NCI-H1694 (cell line): ENCODE measurements around the gene UCN3.
"Not testable (repeated sequence)": the region's sequence is repeated elsewhere in the genome, so short reads cannot be mapped to it uniquely, and the experiment has no call there.

Experiments used
- DNase-seq: peaks from one replicate; lab custom pipeline; 2025; lab: John Stamatoyannopoulos, UW

UCN3 gene

GRCh38 chr10:5369362-5370158, 4.8 kb downstream of the UCN3 start:
- no peak for DNase-seq

DNA sequence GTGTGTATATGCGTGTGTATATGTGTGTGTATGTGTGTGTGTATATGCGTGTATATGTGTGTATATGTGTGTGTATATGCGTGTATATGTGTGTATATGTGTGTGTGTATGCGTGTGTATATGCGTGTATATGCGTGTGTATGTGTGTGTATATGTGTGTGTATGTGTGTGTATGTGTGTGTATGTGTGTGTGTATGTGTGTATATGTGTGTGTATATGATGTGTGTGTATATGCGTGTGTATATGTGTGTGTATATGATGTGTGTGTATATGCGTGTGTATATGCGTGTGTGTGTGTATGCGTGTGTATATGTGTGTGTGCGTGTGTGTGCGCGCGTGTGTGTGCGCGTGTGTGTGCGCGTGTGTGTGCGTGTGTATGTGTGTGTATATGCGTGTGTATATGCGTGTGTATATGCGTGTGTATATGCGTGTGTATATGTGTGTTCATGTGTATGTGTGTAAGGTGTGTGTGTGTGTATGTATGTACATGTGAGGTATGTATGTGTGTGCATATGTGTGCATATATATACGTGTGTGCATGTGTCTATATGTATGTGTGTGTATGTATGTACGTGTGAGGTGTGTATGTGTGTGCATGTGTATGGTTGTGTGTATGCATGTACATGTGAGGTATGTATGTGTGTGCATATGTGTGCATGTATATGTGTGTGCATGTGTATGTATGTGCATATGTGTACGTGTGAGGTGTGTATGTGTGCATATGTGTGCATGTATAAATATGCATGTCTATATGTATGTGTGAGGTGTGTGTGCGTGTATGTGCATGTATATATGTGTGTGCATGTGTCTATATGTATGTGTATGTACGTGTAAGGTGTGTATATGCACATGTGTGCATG, 6.0 kb downstream of the UCN3 start:
- no peak for DNase-seq

DNA sequence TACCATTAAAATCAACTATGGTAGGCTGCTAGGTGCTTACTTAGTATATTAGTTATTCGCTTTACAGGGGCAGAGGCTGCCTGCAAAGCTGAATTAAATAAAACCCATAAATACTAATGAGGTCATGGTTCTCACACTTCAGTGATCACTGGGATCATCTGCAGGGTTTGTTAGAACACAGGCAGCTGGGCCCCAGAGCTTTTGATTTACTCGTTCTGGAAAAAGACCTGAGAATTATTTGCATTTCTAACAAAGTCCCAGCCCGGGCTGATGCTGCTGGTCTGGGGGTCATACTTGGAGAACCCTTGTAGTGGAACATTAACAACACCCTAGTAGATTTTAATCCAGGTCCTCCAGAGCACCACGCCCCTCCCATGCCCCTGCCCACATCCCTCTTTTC, 8.5 kb downstream of the UCN3 start:
- DNase-seq, result no peak

DNA sequence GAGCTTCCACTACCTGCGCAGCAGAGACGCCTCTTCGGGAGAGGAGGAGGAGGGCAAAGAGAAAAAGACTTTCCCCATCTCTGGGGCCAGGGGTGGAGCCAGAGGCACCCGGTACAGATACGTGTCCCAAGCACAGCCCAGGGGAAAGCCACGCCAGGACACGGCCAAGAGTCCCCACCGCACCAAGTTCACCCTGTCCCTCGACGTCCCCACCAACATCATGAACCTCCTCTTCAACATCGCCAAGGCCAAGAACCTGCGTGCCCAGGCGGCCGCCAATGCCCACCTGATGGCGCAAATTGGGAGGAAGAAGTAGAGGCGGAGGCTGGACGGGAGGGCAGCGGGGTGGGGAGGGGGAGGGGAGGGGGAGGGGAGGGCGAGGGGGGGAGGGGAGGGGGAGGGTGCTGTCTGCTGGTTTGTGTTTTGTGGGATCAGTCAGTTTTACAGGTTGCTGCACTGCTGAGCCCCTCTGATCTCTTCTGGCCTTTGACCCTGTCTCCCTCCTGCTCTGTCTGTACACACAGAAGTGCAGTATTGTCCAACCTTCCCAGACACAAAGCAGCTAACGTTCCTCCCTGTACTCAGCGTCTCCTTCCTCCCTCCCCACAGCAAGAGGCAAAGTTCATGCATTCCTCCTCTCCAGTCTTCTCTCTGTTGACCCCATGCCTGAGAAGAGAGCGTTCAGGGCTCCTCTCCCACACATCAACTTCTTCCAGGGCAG, 9.3 kb downstream of the UCN3 start:
- DNase-seq, result no peak

DNA sequence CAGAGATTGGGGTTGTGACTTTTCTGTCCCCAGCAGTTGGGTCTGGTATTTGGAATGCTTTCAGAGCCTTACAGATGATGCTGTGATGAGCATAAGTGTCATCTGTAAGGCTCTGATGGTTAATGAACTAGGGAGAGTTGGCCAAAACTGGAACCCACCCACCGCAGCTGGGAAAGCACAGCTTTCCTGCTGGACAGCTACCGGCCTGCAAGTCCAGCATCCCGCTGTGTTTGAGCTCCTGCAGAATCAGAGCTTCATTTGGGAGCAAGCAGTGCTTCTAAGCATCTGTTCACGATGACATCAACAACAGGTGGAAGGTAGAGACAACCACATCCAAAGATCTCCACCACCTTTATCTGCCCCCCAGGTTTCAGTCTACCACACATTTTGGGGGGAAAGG, 11.7 kb downstream of the UCN3 start:
- no peak for DNase-seq

DNA sequence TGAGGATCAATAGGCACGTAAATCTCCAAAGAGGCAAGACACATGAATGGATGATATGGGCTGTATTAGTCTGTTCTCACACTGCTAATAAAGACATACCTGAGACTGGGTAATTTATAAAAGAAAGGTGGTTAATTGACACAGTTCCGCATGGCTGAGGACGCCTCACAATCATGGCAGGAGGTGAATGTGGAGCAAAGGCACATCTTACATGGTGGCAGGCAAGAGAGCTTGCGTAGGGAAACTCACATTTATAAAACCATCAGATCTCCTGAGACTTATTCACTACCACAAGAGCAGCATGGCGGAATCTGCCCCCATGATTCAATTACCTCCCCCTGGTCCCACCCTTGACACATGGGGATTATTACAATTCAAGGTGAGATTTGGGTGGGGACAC, 14.4 kb downstream of the UCN3 start:
- not testable (repeated sequence) for DNase-seq

GRCh38 chr10:5380395-5380794, 15.6 kb downstream of the UCN3 start:
- DNase-seq, result not testable (repeated sequence)

GRCh38 chr10:5381187-5381586, 16.4 kb downstream of the UCN3 start:
- no peak for DNase-seq

- no peak for DNase-seq
These were observed 20.5 kb downstream of the UCN3 start for GRCh38 chr10:5385224-5385623.

GRCh38 chr10:5387169-5387568, 22.4 kb downstream of the UCN3 start:
- DNase-seq, result no peak

DNA sequence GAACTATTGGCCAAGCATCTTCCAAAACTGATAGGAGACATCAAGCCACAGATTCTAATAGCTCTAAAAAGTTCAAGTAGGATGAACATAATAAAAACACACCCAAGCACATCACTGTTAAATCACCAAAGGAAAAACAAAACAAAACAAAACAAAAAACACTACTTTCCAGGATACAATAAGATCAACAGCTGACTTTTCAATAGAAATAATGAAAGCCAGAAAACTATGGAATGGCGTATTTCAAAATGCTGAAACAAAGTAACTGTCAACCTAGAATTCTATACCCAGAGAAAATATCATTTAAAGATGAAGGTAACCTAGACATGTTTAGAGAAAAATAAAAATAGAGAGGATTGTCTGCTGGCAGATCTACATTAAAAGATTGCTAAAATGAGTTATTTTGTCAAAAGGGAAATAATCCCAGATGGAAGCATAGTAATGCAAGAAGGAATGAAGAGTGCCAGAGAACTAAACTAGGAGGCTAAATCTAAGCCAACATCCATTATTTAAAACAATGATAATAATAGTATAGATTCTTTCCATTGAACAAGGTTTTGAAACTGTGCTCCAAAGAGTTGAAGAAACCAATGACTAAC, 25.9 kb downstream of the UCN3 start:
- DNase-seq, result no peak

DNA sequence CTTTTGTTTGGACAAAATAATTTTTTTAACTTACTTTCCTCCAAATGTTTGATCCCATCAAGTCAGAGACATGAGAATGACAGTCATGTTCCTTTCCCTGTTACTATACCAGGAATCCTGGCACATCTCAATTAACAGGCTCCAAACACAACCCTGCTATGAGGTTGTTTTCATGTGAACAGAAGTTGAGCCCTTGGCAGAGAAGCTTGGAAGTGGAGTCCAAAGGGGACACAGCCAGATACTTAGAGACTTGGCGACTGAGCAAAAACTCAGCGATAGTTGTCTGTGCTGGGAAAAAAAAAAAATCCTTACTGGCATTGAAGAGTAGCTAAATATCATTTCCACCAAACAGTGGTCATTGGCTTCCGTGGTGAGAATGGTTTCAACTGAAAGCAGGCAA, 27.0 kb downstream of the UCN3 start:
- DNase-seq, result no peak

DNA sequence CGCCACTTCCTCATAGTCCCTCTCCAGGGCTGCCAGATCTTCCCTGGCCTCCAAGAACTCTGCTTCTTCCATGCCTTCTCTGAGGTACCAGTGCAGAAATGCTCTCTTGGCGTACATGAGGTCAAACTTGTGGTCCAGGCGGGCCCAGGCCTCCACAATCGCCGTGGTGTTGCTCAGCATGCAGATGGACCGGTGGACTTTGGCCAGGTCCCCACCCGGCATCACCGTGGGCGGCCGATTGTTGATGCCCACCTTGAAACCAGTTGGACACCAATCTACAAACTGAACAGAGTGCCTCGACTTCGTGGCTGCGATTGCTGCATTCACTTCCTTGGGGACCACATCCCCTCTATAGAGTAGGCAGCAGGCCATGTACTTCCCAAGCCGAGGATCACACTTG, 28.8 kb downstream of the UCN3 start:
- DNase-seq, result no peak

DNA sequence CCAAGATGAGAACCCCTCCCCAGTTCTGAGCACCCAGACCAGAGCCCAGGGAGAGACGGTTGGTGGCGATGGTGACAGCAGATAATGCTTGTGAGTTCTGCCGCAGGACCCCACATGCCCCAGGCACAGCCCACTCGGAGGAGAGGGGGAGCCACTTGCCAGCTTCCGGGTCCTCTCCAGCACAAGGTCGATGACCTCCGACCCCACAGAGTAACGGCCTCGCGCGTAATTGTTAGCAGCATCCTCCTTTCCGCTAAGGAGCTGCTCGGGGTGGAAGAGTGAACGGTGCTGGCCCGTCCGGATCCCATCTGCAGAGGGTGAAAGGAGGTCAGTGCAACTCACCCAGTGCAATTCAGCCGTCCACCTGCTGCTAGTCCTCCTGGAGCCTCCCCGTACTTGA, 30.4 kb downstream of the UCN3 start:
- DNase-seq, result no peak

GRCh38 chr10:5396556-5397300, 32.0 kb downstream of the UCN3 start:
- no peak for DNase-seq

DNA sequence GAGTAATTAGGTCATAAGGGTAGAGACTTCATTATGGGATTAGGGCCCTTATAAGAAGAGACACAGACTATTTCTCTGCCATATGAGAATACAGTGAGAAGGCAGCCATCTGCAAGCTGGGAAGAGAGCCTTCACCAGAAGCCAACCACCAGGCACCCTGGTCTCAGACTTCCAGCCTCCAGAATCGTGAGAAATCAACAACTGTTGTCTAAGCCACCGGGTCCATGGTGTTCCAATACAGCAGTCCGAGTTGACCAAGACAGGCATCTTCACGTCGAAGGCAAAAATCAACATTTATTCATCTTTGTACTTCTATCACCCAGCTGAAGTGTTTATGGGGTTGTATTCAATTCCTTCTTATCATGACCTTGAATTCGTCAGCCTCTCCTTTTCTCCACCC, 34.6 kb downstream of the UCN3 start:
- no peak for DNase-seq

- no peak for DNase-seq
These were observed 35.9 kb downstream of the UCN3 start for GRCh38 chr10:5400468-5401240.

GRCh38 chr10:5402798-5403197, 38.0 kb downstream of the UCN3 start:
- DNase-seq, result no peak

DNA sequence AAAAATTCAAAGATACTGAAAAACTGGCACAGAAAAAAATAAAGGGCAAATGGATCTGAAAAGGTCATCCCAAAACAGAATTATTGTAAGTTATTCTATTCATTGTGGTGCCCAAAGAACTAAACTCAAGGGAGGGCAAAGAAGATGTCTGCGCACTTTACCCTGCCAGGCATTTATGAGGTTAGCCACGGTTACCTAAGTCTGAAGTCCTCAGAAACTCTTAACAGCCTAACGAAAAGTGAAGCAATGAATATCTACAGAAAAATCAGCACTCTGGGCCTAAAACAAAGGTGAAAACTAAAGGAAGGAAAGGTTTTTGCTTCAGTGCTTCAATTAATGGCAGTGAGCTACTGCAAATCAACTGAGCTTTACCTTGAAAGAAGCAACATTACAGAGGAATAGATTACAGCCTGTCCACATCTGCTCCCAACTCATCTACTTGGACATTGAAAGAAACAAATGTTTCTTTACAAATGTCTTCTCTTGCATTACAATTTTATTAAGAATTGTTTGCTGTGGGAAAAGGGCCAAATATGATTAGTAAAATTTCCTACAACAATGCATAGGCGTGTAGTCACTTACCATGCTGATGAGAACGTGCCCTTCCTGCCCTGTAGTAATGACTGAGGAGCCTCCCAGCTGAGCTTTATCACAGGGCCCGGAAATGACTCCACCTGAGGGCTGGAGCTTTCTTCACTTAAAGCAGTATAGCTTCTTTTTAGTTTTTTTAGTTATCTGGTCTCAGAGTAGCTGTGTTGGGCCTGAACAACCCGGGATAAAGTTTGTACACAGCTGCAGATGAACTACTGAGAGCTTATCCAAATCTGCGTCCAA, 39.7 kb downstream of the UCN3 start, which contains the start of gene TUBAL3:
TSS of gene TUBAL3 (minus strand) at position 621 of the 834 bp plus-strand sequence. CDS start at position 585, 36 bp downstream.
- DNase-seq, result no peak

DNA sequence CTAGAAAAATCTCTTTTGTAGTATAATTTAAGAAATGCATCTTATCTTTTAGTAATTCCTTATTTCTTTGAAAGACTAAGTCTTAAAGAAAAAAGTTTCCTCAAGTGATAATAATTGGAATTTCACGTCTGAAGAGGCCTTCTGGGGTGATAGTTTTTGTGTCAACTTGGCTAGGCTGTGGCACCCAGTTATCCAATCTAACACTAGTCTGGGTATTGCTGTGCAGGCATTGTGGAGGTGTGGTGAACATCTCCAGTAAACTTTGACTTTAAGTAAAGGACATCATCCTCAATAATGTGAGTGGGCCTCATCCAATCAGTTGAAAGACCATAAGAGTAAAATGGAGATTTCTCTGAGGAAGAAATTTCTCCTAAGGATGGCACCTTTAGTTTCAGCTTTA, 42.2 kb downstream of the UCN3 start:
- no peak for DNase-seq
